Prostate gland (tissue), 2 donors: ENCODE data around the gene DSCAML1.

Source experiments
- POLR2A ChIP-seq: fragments of 450-650 bp; IDR thresholded peaks from one replicate; pipeline ENCODE4 v1.6.1; 2016; ENCODE audit warnings: antibody characterized with exemption, mild to moderate bottlenecking
- POLR2AphosphoS5 ChIP-seq: sonication (generic); formaldehyde crosslinking; IDR thresholded peaks from one replicate; pipeline ENCODE4 v1.6.1; 2017; ENCODE audit warnings: antibody characterized with exemption
- TF ChIP-seq, protein P1 (sequence below), 4 experiments: fragments of 200-600 bp in 2 of 4; fragments of 450-650 bp in 2 of 4; sonication (generic) in 2 of 4; IDR thresholded peaks; 1 replicate in 3 of 4; 2 replicates in 1 of 4; pipeline ENCODE4 v1.5.1; 2016 to 2019; ENCODE audit warnings: antibody characterized with exemption in 4 of 4, mild to moderate bottlenecking in 2 of 4, moderate library complexity in 2 of 4

DNA sequence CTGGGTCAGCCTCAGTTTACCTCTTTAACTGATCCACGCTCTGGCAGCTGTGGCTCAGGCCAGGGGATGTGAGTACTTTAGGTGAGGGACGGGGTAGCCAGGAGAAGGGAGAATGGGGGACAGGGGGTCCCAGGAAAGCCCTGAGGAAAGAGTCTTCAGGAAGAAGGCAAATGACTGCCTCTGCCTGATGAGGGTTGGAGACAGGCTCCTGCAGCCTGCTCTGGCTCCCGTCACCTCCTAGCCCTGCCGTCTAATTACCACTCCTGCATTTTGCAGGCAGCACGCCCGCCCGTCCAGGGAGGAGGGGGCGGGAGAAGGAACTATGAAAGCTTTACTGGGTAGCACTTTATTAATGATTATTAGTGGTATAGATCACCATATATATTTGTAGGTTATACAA is 352.8 kb downstream of the DSCAML1 start:
- TF ChIP-seq, protein P1, sequence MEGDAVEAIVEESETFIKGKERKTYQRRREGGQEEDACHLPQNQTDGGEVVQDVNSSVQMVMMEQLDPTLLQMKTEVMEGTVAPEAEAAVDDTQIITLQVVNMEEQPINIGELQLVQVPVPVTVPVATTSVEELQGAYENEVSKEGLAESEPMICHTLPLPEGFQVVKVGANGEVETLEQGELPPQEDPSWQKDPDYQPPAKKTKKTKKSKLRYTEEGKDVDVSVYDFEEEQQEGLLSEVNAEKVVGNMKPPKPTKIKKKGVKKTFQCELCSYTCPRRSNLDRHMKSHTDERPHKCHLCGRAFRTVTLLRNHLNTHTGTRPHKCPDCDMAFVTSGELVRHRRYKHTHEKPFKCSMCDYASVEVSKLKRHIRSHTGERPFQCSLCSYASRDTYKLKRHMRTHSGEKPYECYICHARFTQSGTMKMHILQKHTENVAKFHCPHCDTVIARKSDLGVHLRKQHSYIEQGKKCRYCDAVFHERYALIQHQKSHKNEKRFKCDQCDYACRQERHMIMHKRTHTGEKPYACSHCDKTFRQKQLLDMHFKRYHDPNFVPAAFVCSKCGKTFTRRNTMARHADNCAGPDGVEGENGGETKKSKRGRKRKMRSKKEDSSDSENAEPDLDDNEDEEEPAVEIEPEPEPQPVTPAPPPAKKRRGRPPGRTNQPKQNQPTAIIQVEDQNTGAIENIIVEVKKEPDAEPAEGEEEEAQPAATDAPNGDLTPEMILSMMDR (IDR thresholded peaks at IDR 0.05) = no peak
- TF ChIP-seq POLR2A (no peak), POLR2AphosphoS5 (no peak)
